GM19193 (cell line): ENCODE measurements around the gene KCNH4.

Source experiments
- POLR2A ChIP-seq: IDR thresholded peaks from 4 replicates; pipeline ENCODE4 v1.6.1; 2011; ENCODE audit not compliant: insufficient read depth, insufficient read length; ENCODE audit errors: extremely low read depth

Gene KCNH4

GRCh38 chr17:42107597-42108576 lies 73.1 kb downstream of the KCNH4 start:
- no peak for TF ChIP-seq POLR2A

- TF ChIP-seq POLR2A, result no peak
Measured at GRCh38 chr17:42107124-42107523, 73.8 kb downstream of the KCNH4 start.
